BLaER1 treated with 17β-estradiol and CSF1 and Interleukin-3, amounts not matched to agents 10 nM and 100 nM (cell line): ENCODE measurements around the gene VIT.

ENCODE experiments used
- H3K27ac ChIP-seq, 11 experiments: shearing (Covaris generic); formaldehyde crosslinking; 2 replicates each; pipeline ENCODE4 v1.8.1; 2022
- H3K27me3 ChIP-seq, 11 experiments: shearing (Covaris generic); formaldehyde crosslinking; 2 replicates each; pipeline ENCODE4 v1.8.1; 2022
- H3K36me3 ChIP-seq, 11 experiments: shearing (Covaris generic); formaldehyde crosslinking; 2 replicates each; pipeline ENCODE4 v1.8.1; 2022
- H3K4me1 ChIP-seq, 10 experiments: shearing (Covaris generic); formaldehyde crosslinking; 2 replicates each; pipeline ENCODE4 v1.8.1; 2022
- H3K4me2 ChIP-seq, 11 experiments: shearing (Covaris generic); formaldehyde crosslinking; 2 replicates each; pipeline ENCODE4 v1.8.1; 2022
- H3K4me3 ChIP-seq, 10 experiments: shearing (Covaris generic); formaldehyde crosslinking; 2 replicates each; pipeline ENCODE4 v1.8.1; 2022
- H3K9ac ChIP-seq, 11 experiments: shearing (Covaris generic); formaldehyde crosslinking; 2 replicates each; pipeline ENCODE4 v1.8.1; 2022
- H3K9me3 ChIP-seq, 11 experiments: shearing (Covaris generic); formaldehyde crosslinking; replicated peaks in 1 of 11; 2 replicates each; pipeline ENCODE4 v1.8.1; 2022
- H4K20me1 ChIP-seq, 11 experiments: shearing (Covaris generic); formaldehyde crosslinking; 2 replicates each; pipeline ENCODE4 v1.8.1; 2022
- Cebpa-rat ChIP-seq, 11 experiments: shearing (Covaris generic); IDR thresholded peaks; 2 replicates each; pipeline ENCODE4 v1.8.1; 2022

The VIT gene

GRCh38 chr2:36779462-36779861 lies 83.0 kb downstream of the VIT start:
- H3K4me3 ChIP-seq: no peak overlapping the region
- H3K9me3 ChIP-seq: no peaks in the 10 kb centered on the region
- no peak overlapping the region for H3K27ac ChIP-seq
- no peaks in the 10 kb centered on the region for H3K36me3 ChIP-seq
- no peak overlapping the region for H3K4me2 ChIP-seq
- no peaks in the 10 kb centered on the region for H3K27me3 ChIP-seq
- H3K9ac ChIP-seq: no peak overlapping the region
- H4K20me1 ChIP-seq: no peaks in the 10 kb centered on the region
- no peak for TF ChIP-seq Cebpa-rat (IDR thresholded peaks at IDR 0.05)
- peaks cover 0 to 12% (median 8%) of the 10 kb centered on the region in 10 experiments; a peak in 14 of 20 replicates for H3K4me1 ChIP-seq

- Histone ChIP-seq H3K4me1 (peaks cover 0 to 12% (median 8%) of the 10 kb centered on the region in 10 experiments; a peak in 14 of 20 replicates), H3K27ac (no peak overlapping the region), H3K9me3 (no peaks in the 10 kb centered on the region), H4K20me1 (no peaks in the 10 kb centered on the region), H3K36me3 (no peaks in the 10 kb centered on the region), H3K27me3 (no peaks in the 10 kb centered on the region), H3K4me2 (no peak overlapping the region), H3K9ac (no peak overlapping the region), H3K4me3 (no peak overlapping the region)
- no peak for TF ChIP-seq Cebpa-rat (IDR thresholded peaks at IDR 0.05)
Measured at GRCh38 chr2:36780231-36780839, 83.8 kb downstream of the VIT start.

GRCh38 chr2:36781907-36782720 lies 85.6 kb downstream of the VIT start:
- no peaks in the 10 kb centered on the region for H3K27me3 ChIP-seq
- H3K9ac ChIP-seq: no peak overlapping the region
- no peak for TF ChIP-seq Cebpa-rat (IDR thresholded peaks at IDR 0.05)
- H3K4me3 ChIP-seq: no peak overlapping the region
- 0 out of 22 replicates have a peak overlapping the region, but pooled peaks of 1 of the 11 experiments have one; percentile 7 for H3K27ac ChIP-seq
- peak overlapping the region in 6 of 11 experiments; percentile 7 to 36 (median 26); a peak in 7 of 22 replicates for H3K4me2 ChIP-seq
- no peaks in the 10 kb centered on the region for H3K9me3 ChIP-seq
- H3K4me1 ChIP-seq: peaks cover 0 to 12% (median 8%) of the 10 kb centered on the region in 10 experiments; a peak in 14 of 20 replicates
- no peaks in the 10 kb centered on the region for H4K20me1 ChIP-seq
- H3K36me3 ChIP-seq: no peaks in the 10 kb centered on the region

GRCh38 chr2:36783246-36783645 lies 86.7 kb downstream of the VIT start:
- Histone ChIP-seq H3K27me3 (no peaks in the 10 kb centered on the region), H3K36me3 (no peaks in the 10 kb centered on the region), H3K4me1 (peaks cover 0 to 12% (median 8%) of the 10 kb centered on the region in 10 experiments; a peak in 15 of 20 replicates), H3K4me3 (no peak overlapping the region), H3K27ac (no peak overlapping the region), H4K20me1 (no peaks in the 10 kb centered on the region), H3K9ac (no peak overlapping the region), H3K9me3 (no peaks in the 10 kb centered on the region), H3K4me2 (no peak overlapping the region)
- no peak for TF ChIP-seq Cebpa-rat (IDR thresholded peaks at IDR 0.05)

- Histone ChIP-seq H3K4me3 (no peak overlapping the region), H3K9me3 (no peaks in the 10 kb centered on the region), H3K4me1 (peaks cover 19 to 31% (median 24%) of the 10 kb centered on the region in 10 experiments), H3K27me3 (no peaks in the 10 kb centered on the region), H3K36me3 (no peaks in the 10 kb centered on the region), H3K27ac (no peak overlapping the region), H3K4me2 (no peak overlapping the region), H4K20me1 (no peaks in the 10 kb centered on the region), H3K9ac (no peak overlapping the region)
- TF ChIP-seq Cebpa-rat (IDR thresholded peaks at IDR 0.05): no peak
Measured at GRCh38 chr2:36785179-36785795, 88.8 kb downstream of the VIT start.

GRCh38 chr2:36789181-36789804 lies 92.8 kb downstream of the VIT start:
- H3K36me3 ChIP-seq: no peaks in the 10 kb centered on the region
- H3K27ac ChIP-seq: peak overlapping the region in 7 of 11 experiments; percentile 7 to 56 (median 36); a peak in 10 of 22 replicates
- H3K4me1 ChIP-seq: peaks cover 15 to 34% (median 27%) of the 10 kb centered on the region in 10 experiments
- H3K4me3 ChIP-seq: peak overlapping the region in 2 of 10 experiments; percentile 23 to 24; a peak in 4 of 20 replicates
- peak overlapping the region in 5 of 11 experiments; percentile 2 to 30 (median 10); a peak in 4 of 22 replicates for H3K9ac ChIP-seq
- H3K27me3 ChIP-seq: no peaks in the 10 kb centered on the region
- H4K20me1 ChIP-seq: no peaks in the 10 kb centered on the region
- H3K4me2 ChIP-seq: peak overlapping the region; percentile 54 to 89 (median 79)
- TF ChIP-seq Cebpa-rat (IDR thresholded peaks at IDR 0.05): no peak
- no peaks in the 10 kb centered on the region for H3K9me3 ChIP-seq

GRCh38 chr2:36792951-36793350 lies 96.4 kb downstream of the VIT start:
- peaks cover 15 to 35% (median 29%) of the 10 kb centered on the region in 10 experiments for H3K4me1 ChIP-seq
- no peak overlapping the region for H3K4me3 ChIP-seq
- TF ChIP-seq Cebpa-rat (IDR thresholded peaks at IDR 0.05): no peak

GRCh38 chr2:36797324-36798070 lies 101.0 kb downstream of the VIT start:
- no peaks in the 10 kb centered on the region for H4K20me1 ChIP-seq
- no peak overlapping the region for H3K27ac ChIP-seq
- H3K27me3 ChIP-seq: no peaks in the 10 kb centered on the region
- H3K9ac ChIP-seq: no peak overlapping the region
- H3K4me3 ChIP-seq: no peak overlapping the region
- peaks cover 0 to 12% (median 8%) of the 10 kb centered on the region in 10 experiments; a peak in 13 of 20 replicates for H3K4me1 ChIP-seq
- H3K4me2 ChIP-seq: peak overlapping the region in 3 of 11 experiments; percentile 0 to 14 (median 3); a peak in 2 of 22 replicates
- no peak for TF ChIP-seq Cebpa-rat (IDR thresholded peaks at IDR 0.05)
- no peaks in the 10 kb centered on the region for H3K9me3 ChIP-seq
- H3K36me3 ChIP-seq: no peaks in the 10 kb centered on the region

More at GRCh38 chr2:36792951-36793350, 96.4 kb downstream of the VIT start:
- Histone ChIP-seq H3K27me3 (no peaks in the 10 kb centered on the region), H4K20me1 (no peaks in the 10 kb centered on the region), H3K4me2 (peak overlapping the region in 5 of 11 experiments; percentile 2 to 24 (median 21); a peak in 4 of 22 replicates), H3K9me3 (no peaks in the 10 kb centered on the region), H3K9ac (no peak overlapping the region), H3K36me3 (no peaks in the 10 kb centered on the region), H3K27ac (no peak overlapping the region)
